Activated CD4-positive, CD25-positive, alpha-beta regulatory T cell treated with anti-CD3 and anti-CD28 coated beads, Interleukin-2, amount 50 U/mL, for 16 hours (primary cell): ENCODE measurements around the gene TTC17.

Experiments used
- DNase-seq: peaks from one replicate; pipeline ENCODE4 v3.0.0-alpha.2; 2020; ENCODE audit warnings: low read depth, low spot score

Gene TTC17

DNA sequence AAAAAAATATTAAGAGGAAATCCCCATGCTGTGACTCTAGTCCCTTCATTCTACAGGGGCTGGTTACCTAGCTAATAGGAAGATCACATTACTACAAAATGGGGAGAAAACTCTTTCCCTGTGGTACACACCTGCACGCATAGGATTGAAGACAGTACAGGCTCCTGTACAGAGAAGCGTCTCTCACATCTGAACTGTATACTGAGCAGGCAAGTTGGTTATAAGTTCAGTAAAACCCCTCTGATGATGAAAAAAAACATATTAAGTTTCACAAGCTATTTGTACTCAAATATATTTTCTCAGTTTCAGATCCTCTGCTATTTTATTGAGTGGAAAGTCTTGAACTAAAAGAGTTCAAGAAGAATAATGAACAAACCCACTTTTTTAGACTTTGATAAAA, 164.9 kb downstream of the TTC17 start:
- DNase-seq = no peak

DNA sequence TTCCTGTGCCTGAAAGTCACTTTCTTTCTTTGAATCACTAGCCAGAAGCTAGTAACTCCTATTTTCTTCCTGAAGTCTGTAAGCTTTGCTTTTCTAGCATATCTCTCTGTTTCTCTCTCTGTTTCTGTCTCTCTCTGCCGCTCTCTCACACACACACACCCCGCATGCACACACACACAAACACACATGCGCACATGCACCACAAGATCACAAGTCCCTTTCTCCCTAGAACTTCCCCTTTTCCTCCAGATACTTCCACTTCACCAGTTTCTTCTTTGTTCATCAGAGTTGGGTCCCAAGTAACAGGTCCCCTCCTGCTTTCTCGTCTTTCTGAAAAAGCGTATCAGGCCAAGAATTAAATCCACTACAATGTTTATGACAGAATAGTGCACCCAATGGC, 173.3 kb downstream of the TTC17 start:
- no peak for DNase-seq

DNA sequence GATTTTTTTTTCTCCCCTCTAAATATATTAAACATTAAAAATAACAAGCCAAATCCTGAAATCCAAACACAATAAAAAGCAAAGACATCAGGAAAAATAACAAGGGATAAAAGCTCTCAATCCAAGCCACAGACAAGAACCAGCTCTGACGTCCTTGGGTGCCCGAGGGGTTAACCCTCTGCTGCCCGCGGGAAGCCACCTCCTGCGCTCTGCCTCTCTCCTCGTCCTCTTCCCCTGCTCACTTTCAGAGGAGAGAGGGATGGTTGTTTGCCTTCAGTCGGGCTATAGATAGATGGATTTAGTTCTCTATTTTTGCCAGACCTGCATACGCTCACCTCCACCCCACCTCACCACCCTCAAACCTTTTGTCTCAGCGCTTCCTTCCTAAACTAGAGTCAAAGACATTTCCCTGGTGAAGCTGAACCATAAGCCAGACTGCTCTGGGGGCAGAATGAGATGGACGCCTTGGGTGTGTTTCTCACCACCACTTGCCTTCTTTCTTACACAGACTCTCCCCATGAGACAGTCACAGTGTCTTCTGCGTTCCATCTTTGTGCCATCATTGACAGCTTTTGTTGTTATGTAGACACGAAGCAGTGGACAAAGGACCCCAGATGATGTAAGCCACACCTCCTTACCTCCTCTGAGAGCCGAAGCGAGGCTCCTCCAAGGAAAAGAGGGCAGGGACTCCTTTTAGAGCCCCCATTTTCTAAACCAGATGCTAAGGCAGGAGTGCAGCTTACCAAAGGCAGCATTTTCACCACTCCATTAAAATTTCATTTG, 179.3 kb downstream of the TTC17 start:
- DNase-seq = no peak

DNA sequence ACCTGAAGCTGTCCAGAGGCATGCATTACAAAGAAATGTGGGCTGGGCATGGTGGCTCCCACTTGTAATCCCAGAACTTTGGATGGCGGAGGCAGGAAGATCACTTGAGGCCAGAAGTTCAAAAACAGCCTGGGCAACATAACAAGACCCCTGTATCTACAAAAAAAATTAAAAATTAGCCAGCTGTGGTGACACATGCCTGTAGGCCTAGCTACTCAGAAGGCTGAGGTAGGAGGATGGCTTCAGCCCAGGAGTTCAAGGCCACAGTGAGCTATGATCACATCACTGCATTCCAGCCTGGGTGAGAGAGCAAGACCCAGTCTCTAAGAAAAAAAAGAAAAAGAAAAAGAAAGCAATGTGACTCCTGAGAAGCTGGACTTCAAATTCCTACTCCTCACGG, 183.3 kb downstream of the TTC17 start:
- DNase-seq = no peak

DNA sequence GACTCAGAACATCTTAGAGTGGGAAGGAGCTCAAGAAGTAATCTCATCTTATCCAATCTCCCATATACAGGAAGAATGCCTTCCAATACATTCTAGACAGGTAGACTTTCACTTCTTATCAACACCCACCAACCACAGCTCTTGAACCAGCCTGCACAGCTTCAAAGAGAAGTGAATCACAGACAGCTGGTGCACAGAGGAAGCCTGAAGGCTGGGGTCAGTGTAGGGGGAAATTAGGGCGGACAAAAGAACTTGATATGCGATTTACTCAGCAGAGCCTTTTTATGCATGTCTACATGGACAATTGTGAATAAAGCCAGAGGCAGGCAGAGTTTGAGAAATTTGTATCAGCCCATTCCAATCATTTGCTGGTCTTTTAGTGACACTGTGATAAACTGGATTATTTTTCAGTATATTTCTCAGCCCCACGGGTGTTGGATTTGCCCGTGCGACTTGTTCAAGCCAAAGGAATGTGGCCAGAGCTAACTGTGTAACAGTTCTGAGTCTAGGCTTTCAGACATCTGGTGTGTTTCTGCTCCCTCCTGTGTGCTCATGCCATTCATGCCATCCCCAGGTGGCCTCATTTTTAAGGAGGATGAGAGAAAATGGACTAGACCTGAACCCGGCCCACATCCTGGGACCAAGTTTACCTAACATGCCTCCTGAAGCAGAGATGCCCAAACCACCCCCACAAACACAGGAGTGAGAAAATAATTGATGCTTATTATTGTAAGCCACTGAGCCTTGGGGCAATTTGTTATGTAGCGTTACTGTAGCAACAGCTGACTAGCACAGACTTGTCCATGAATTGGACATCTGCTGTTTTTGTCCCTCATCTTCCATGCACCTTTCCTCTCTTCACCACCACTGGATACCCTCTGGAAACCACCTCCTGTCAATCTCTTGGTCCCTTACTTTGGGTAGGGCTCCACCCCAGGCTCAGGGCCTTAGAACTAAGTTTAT, 184.3 kb downstream of the TTC17 start:
- no peak for DNase-seq
